Fibroblast of lung (primary cell): Measurements from ENCODE around the gene PTPRZ1.

Experiments
- CTCF ChIP-seq, 2 donors: IDR thresholded peaks in 1 of 2; conservative IDR thresholded peaks in 1 of 2; 1 replicate in 1 of 2; 2 replicates in 1 of 2; pipeline ENCODE4 v1.5.1; 2011 to 2012; ENCODE audit warnings: low read length in 2 of 2, control low read depth in 1 of 2, inconsistent platforms in 1 of 2, low read depth in 1 of 2, mild to moderate bottlenecking in 1 of 2
- EZH2 ChIP-seq: IDR thresholded peaks from 2 replicates; pipeline ENCODE4 v1.5.1; 2012; ENCODE audit warnings: low read length, control low read depth, mild to moderate bottlenecking; ENCODE audit errors: missing control alignments

- TF ChIP-seq EZH2 (no peak), CTCF (conservative IDR thresholded peaks at IDR 0.05 in 1 of 2, IDR thresholded peaks at IDR 0.05 in 1 of 2; ENCODE audit: low read depth in 1 of 2, low read length in 2 of 2) (no peak)
Measured at GRCh38 chr7:121847041-121847440, 25.9 kb upstream of the PTPRZ1 start.
